ENCODE measurements around the gene SLC19A1.

SLC19A1 gene

GRCh38 chr21:45516071-45516670, 26.1 kb downstream of the SLC19A1 start:
- no peak for DNase-seq

GRCh38 chr21:45515241-45516061, 26.8 kb downstream of the SLC19A1 start:
- no peak for DNase-seq

DNA sequence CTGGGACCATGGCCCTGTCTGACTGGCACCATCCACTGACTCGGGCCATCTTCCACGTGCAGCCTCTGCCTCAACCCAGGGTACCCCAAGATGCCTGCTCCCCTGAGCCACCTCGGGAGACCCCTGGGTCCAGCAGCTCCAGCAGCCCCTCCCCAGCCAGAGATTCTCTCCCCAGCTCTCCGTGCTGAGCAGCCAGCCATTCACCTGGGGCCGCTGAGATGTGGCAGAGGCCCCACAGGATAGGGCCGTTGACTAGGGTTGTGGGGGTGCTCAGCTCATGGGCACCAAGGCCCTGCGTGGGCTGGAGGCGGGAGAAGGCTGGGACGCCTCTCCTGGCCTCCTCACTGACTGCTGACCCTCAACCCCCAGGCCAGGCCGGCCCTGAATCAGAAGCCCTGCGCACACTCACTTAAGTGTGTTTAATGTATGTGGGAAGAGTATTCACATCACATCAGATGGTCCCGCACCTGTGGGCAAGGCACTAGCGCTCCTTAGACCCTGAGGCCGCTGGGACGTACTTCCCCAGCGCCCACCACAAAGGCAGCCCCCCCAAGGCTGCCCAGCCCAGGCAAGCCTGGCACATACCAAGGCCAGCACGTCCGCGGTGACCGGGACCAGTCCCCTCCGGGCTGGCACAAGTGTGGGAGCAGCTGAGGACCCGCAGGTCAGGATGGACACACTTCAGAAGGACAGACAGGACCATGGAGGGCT, 27.8 kb downstream of the SLC19A1 start:
- DNase-seq: no peak

GRCh38 chr21:45513741-45514310, 28.4 kb downstream of the SLC19A1 start:
- DNase-seq: no peak

DNA sequence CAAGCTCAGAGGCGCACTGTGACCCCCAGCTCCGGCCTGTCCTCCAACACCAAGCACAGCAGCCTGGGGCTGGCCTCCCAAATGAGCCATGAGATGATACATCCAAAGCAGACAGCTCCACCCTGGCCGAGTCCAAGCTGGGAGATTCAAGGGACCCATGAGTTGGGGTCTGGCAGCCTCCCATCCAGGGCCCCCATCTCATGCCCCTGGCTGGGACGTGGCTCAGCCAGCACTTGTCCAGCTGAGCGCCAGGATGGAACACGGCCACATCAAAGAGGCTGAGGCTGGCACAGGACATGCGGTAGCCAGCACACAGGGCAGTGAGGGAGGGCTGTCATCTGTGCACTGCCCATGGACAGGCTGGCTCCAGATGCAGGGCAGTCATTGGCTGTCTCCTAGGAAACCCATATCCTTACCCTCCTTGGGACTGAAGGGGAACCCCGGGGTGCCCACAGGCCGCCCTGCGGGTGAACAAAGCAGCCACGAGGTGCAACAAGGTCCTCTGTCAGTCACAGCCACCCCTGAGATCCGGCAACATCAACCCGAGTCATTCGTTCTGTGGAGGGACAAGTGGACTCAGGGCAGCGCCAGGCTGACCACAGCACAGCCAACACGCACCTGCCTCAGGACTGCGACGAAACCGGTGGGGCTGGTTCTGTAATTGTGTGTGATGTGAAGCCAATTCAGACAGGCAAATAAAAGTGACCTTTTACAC, 29.1 kb downstream of the SLC19A1 start:
- no peak for DNase-seq

GRCh38 chr21:45512626-45513002, 29.6 kb downstream of the SLC19A1 start:
- DNase-seq: no peak

DNA sequence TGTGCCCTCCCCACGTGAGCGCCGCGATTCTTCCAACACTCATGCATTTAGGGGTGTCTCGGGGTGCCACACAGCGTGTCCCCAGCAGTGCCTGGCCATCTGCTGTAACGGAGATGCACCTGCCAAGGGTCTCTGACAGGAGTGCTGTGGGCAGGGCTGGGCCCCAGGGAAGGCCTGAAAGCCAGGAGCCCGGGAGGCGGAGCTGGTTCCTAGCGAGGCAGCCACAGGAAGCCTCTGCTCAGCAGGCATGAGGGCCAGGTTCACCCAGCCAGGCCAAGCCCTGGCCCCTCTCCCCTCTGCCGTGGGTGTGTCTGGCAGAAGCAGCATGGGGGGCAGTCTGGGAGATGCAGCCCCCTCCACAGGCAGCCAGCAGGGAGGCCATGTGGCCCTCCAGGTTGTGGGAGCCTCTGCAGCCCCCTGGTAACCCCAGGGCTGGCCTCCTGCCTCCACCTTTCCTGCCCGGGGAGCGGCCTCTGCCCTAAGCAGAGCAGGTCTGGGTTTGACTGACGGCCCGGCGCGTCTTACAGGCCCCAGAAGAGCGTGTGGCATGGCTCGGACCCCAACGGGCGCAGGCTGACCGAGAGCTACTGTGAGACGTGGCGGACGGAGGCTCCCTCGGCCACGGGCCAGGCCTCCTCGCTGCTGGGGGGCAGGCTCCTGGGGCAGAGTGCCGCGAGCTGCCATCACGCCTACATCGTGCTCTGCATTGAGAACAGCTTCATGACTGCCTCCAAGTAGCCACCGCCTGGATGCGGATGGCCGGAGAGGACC, 30.4 kb downstream of the SLC19A1 start:
- DNase-seq: no peak

DNA sequence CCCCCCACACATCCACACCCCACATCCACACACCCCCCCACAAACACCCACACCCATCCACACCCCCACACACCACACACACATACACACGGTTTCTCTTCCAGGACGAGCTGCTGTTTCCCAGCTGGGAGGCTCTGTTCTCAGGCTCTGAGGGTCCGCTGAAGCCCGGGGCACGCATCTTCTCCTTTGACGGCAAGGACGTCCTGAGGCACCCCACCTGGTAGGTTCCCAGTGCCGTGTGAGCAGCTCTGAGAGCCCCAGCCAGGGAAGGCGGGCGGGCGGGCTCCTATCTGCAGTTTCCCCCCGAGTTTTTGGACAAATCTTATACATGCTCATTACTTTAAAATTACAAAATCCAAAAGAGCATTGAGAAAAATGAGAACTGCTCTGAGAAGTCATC, 31.2 kb downstream of the SLC19A1 start:
- no peak for DNase-seq

GRCh38 chr21:45510466-45510955, 31.7 kb downstream of the SLC19A1 start:
- DNase-seq: no peak

DNA sequence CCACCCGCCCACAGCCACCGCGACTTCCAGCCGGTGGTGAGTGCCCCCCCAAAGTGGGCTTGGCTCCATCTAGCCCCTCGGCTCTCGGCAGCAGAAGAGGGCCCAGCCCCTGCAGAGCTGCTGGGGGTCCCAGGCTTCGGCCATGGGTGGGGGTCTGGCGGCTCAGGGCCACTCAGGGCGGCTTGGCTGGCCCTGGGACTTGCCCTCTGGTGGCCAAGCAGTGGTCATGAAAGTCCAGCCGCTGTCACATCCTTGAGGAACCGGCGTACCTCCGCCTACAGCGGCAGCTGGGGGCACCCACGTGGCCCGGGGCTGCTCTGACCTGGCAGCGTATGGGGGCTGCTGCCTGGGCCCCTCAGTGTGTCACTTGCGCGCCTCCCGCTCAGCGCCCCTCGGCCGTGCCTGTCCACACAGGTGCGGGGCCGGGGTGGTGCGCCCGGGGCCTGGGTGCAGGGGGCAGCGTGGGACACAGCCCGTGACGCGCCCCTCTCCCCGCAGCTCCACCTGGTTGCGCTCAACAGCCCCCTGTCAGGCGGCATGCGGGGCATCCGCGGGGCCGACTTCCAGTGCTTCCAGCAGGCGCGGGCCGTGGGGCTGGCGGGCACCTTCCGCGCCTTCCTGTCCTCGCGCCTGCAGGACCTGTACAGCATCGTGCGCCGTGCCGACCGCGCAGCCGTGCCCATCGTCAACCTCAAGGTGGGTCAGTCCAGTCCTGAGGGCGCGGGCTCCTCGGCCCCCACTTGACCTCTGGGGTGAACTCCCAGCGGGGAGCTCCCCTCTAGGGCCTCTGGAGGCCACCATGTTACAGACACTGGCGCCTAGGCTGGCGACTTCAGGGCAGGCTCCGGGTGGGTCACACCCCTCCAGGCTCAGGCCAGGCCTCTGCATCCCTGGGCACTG, 32.4 kb downstream of the SLC19A1 start:
- DNase-seq: no peak

- DNase-seq: no peak
Measured at GRCh38 chr21:45508607-45509565, 33.4 kb downstream of the SLC19A1 start.

- no peak for DNase-seq
Measured at GRCh38 chr21:45507888-45508508, 34.2 kb downstream of the SLC19A1 start.

GRCh38 chr21:45507523-45507875, 34.7 kb downstream of the SLC19A1 start:
- DNase-seq: no peak

DNA sequence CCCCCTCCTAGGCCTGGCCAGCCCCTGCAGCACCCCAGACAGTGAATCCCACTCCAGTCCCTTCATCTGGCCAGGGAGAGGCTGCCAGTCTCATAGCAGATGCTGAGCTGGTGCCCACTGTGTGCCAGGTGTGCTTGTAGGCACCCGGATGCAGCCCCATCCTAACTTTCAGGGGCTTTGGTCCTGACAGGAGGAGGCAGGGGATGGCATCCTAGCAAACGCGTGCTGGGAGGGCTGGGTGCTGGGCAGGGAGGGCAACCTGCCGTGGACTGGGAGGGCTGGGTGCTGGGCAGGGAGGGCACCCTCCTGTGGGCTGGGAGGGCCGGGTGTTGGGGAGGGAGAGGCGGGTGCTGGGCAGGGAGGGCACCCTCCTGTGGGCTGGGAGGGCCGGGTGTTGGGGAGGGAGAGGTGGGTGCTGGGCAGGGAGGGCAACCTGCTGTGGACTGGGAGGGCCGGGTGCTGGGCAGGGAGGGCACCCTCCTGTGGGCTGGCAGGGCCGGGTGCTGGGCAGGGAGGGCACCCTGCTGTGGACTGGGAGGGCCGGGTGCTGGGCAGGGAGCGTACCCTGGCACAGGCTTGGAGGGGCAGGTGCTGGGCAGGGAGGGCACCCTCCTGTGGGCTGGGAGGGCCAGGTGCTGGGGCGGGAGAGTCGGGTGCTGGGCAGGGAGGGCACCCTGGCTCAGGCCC, 35.3 kb downstream of the SLC19A1 start:
- no peak for DNase-seq

GRCh38 chr21:45506241-45506817, 35.9 kb downstream of the SLC19A1 start:
- DNase-seq: no peak

- DNase-seq: no peak
Measured at GRCh38 chr21:45505416-45506021, 36.7 kb downstream of the SLC19A1 start.

DNA sequence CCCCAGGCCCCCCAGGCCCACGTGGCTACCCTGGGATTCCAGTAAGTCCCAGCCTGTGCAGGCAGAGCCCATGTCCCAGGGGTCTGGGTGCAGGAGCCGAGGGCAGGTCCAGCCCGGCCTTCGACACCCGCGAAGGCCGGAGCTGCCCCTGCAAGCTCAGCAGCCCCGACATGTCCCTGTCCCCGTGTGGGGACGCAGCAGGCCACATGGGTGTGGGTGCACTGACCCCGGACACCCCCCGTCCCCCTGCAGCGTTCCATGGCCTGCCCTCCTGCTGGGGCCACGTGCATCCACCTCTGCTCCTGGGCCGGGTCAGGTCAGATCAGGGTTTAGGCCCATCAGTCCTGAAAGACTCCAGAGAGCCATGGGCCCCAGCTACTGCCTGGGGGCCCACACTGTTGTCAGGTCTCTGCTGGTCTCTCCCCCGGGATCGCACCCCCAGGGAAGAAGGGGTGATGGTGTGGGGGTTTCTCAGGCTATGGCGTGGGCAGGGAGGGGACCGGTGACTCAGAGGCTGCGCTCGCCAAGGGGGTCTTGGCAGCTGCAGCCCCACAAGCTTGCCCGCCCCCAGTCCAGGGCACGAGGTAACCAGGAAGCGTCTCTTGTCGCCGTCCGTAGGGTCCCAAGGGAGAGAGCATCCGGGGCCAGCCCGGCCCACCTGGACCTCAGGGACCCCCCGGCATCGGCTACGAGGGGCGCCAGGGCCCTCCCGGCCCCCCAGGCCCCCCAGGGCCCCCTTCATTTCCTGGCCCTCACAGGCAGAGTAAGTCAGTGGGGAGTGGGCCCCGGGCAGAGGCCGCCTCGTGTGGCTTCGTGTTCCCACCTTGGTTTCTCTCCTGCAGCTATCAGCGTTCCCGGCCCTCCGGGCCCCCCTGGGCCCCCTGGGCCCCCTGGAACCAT, 37.5 kb downstream of the SLC19A1 start:
- DNase-seq: no peak
